IMR-90 (cell line): ENCODE results near the gene FBLN7.

Experiments
- BHLHE40 ChIP-seq: fragments of 150-350 bp; IDR thresholded peaks from 2 replicates; pipeline ENCODE4 v1.6.1; 2016; ENCODE audit warnings: mild to moderate bottlenecking, low read depth, low read length
- CEBPB ChIP-seq: IDR thresholded peaks from 2 replicates; pipeline ENCODE4 v1.6.1; 2012; ENCODE audit warnings: low read depth, low read length, improper control_type of control experiment
- CHD1 ChIP-seq: IDR thresholded peaks from 2 replicates; pipeline ENCODE4 v1.6.1; 2012; ENCODE audit warnings: low read depth, low read length, improper control_type of control experiment
- CTCF ChIP-seq: conservative IDR thresholded peaks from 2 replicates; pipeline ENCODE4 v1.5.1; 2012; ENCODE audit warnings: mild to moderate bottlenecking, low read depth, low read length, improper control_type of control experiment
- FOS ChIP-seq: fragments of 150-350 bp; IDR thresholded peaks from 2 replicates; pipeline ENCODE4 v1.6.1; 2016; ENCODE audit warnings: low read depth, low read length
- MAFK ChIP-seq: IDR thresholded peaks from 2 replicates; pipeline ENCODE4 v1.6.1; 2012; ENCODE audit warnings: low read depth, low read length, improper control_type of control experiment
- MXI1 ChIP-seq: IDR thresholded peaks from 2 replicates; pipeline ENCODE4 v1.6.1; 2012; ENCODE audit warnings: low read depth, mild to moderate bottlenecking, low read length, moderate library complexity, borderline replicate concordance
- NFE2L2 ChIP-seq: fragments of 150-350 bp; IDR thresholded peaks from 2 replicates; pipeline ENCODE4 v1.6.1; 2016; ENCODE audit warnings: low read depth, mild to moderate bottlenecking, low read length
- POLR2A ChIP-seq: IDR thresholded peaks from 2 replicates; pipeline ENCODE4 v1.6.1; 2012; ENCODE audit warnings: mild to moderate bottlenecking, low read depth, low read length
- RAD21 ChIP-seq: IDR thresholded peaks from 2 replicates; pipeline ENCODE4 v1.6.1; 2012; ENCODE audit warnings: low read length, improper control_type of control experiment
- RCOR1 ChIP-seq: IDR thresholded peaks from 2 replicates; pipeline ENCODE4 v1.6.1; 2012; ENCODE audit warnings: mild to moderate bottlenecking, low read length, improper control_type of control experiment; ENCODE audit not compliant: insufficient replicate concordance
- RFX5 ChIP-seq: IDR thresholded peaks from 2 replicates; pipeline ENCODE4 v1.8.0; 2012; ENCODE audit warnings: low read depth, mild to moderate bottlenecking, low read length, moderate library complexity
- SMC3 ChIP-seq: fragments of 150-350 bp; IDR thresholded peaks from 2 replicates; pipeline ENCODE4 v1.6.1; 2016; ENCODE audit warnings: low read depth, mild to moderate bottlenecking, antibody characterized with exemption, low read length, moderate library complexity
- USF2 ChIP-seq: fragments of 150-350 bp; IDR thresholded peaks from 2 replicates; pipeline ENCODE4 v1.6.1; 2017; ENCODE audit warnings: mild to moderate bottlenecking, antibody characterized with exemption, low read length, low read depth

- TF ChIP-seq CTCF: no peak
- TF ChIP-seq RFX5: no peak
- TF ChIP-seq RAD21: no peak
- TF ChIP-seq BHLHE40: no peak
- no peak for TF ChIP-seq POLR2A
- no peak for TF ChIP-seq USF2
- TF ChIP-seq CHD1: no peak
- no peak for TF ChIP-seq CEBPB
- no peak for TF ChIP-seq RCOR1
- no peak for TF ChIP-seq MAFK
- no peak for TF ChIP-seq SMC3
- TF ChIP-seq MXI1: no peak
- no peak for TF ChIP-seq FOS
- no peak for TF ChIP-seq NFE2L2
Measured at GRCh38 chr2:112197868-112198267, 59.7 kb downstream of the FBLN7 start.
